ENCODE data around the gene NRROS. TPM values are rescaled to one million over a fixed set of nuclear protein-coding genes. Genes with fewer than 3 reads are reported as not detected.

The NRROS gene
- total and polyA plus RNA-seq, 2 of the 13 experiments (the other 11 are each of a cell fraction or from before 2014, with no cell fraction given): not detected

GRCh38 chr3:196707566-196707965, 68.1 kb downstream of the NRROS start (continued):
- TF ChIP-seq IKZF5 (CRISPR knock-in tag; IDR thresholded peaks at IDR 0.05) (no peak), ZNF576 (CRISPR knock-in tag; IDR thresholded peaks at IDR 0.05) (no peak), ZSCAN9 (CRISPR knock-in tag; IDR thresholded peaks at IDR 0.05; ENCODE audit: borderline replicate concordance) (no peak), NFE2L2 (IDR thresholded peaks at IDR 0.05; ENCODE audit: low read length) (no peak), HHEX (CRISPR knock-in tag; IDR thresholded peaks at IDR 0.05) (no peak), THYN1 (CRISPR knock-in tag; IDR thresholded peaks at IDR 0.05; ENCODE audit: borderline replicate concordance, low read depth) (no peak), ZSCAN5A (CRISPR knock-in tag; IDR thresholded peaks at IDR 0.05; ENCODE audit: borderline replicate concordance) (no peak), PLRG1 (conservative IDR thresholded peaks at IDR 0.05) (no peak), ZFP37 (CRISPR knock-in tag; IDR thresholded peaks at IDR 0.05; ENCODE audit: borderline replicate concordance) (no peak)

GRCh38 chr3:196708467-196708866, 69.0 kb downstream of the NRROS start:
- Histone ChIP-seq H3K27me3 (ENCODE audit: control insufficient read depth in 1 of 2, insufficient read depth in 2 of 2, low read length in 2 of 2) (peaks cover 0 to 4% of the 10 kb centered on the region in 2 experiments; a peak in 1 of 5 replicates), H3K9me3 (ENCODE audit: low read length) (no peaks in the 10 kb centered on the region), H3K79me2 (ENCODE audit: insufficient read depth, low read length) (no peaks in the 10 kb centered on the region), H3K4me2 (ENCODE audit: low read depth, low read length) (no peak overlapping the region), H3K4me1 (ENCODE audit: insufficient read depth, low read length) (peaks cover 12% of the 10 kb centered on the region), H3K36me3 (replicated peaks in 1 of 2; ENCODE audit: control insufficient read depth in 1 of 2, insufficient read depth in 2 of 2, low read length in 2 of 2) (no peaks in the 10 kb centered on the region), H3K27ac (ENCODE audit: extremely low read length, insufficient read depth, low read length) (no peak overlapping the region), H4K20me1 (ENCODE audit: insufficient read depth, low read length) (no peaks in the 10 kb centered on the region), H3K4me3 (replicated peaks in 1 of 3; ENCODE audit: insufficient read depth in 1 of 3, low read depth in 2 of 3, low read length in 3 of 3) (no peak overlapping the region), H2AFZ (ENCODE audit: low read length) (no peak overlapping the region), H3K9ac (ENCODE audit: insufficient read depth, low read depth, low read length) (no peak overlapping the region)
- FAIRE-seq (no peak), ATAC-seq (no peak), DNase-seq (ENCODE audit: low spot score) (no peak)
- ChIA-PET POLR2A (no interaction called here), CTCF (ENCODE audit: low intra/inter-chr PET ratio, low total read pairs) (no interaction called here)
- BruUV-seq (replicated peaks): no TSS peak
- in situ Hi-C loops (cut with HindIII; ENCODE audit: extremely low pct_ligation_motif_present, low pct_unique_long_range_greater_than_20kb) (no loop called here), intact Hi-C loops (cut with micrococcal nuclease; ENCODE audit: unreplicated experiment) (no loop called here)
- 42% methylated on average over 7 of the region's 7 CpGs for WGBS (ENCODE audit: low lambda C conversion rate)
- no peak for TF ChIP-seq RNF219 (CRISPR knock-in tag; IDR thresholded peaks at IDR 0.05)
- TF ChIP-seq ZNF547 (CRISPR knock-in tag; IDR thresholded peaks at IDR 0.05): no peak
- TF ChIP-seq FIP1L1 (IDR thresholded peaks at IDR 0.05; ENCODE audit: borderline replicate concordance, insufficient read depth, low read depth, low read length): no peak

Measured in HepG2 (cell line).